Gastrocnemius medialis (tissue), 4 donors: Measurements from ENCODE around the gene GPR37. TPM values are rescaled to one million over a fixed set of nuclear protein-coding genes. Genes with fewer than 3 reads are reported as not detected.

ENCODE experiments used
- ATAC-seq, 2 donors: fragments of 150-250 bp; one replicate each; pipeline ENCODE4 v1.9.1; 2016
- DNase-seq, 2 donors: peaks; one replicate each; pipeline ENCODE4 v3.0.0-alpha.2; 2019
- H3K27ac ChIP-seq, 4 donors: fragments of 200-600 bp; sonication (generic); 1 replicate in 1 of 4; 2 replicates in 3 of 4; pipeline ENCODE4 v1.5.1; 2016 to 2018; ENCODE audit warnings: mild to moderate bottlenecking in 2 of 4, moderate library complexity in 1 of 4
- H3K27me3 ChIP-seq, 3 donors: fragments of 200-600 bp; sonication (generic) in 2 of 3; 1 replicate in 1 of 3; 2 replicates in 2 of 3; pipeline versions ENCODE4 v1.5.1 to v1.6.0; 2016 to 2019; ENCODE audit warnings: mild to moderate bottlenecking in 1 of 3, moderate library complexity in 1 of 3
- H3K36me3 ChIP-seq, 2 donors: fragments of 200-600 bp; sonication (generic) in 1 of 2; one replicate each; pipeline ENCODE4 v1.5.1; 2017 to 2018
- H3K4me1 ChIP-seq, 2 donors: fragments of 200-600 bp; sonication (generic) in 1 of 2; one replicate each; pipeline ENCODE4 v1.5.1; 2016 to 2017; ENCODE audit warnings: mild to moderate bottlenecking in 2 of 2
- H3K4me3 ChIP-seq, 4 donors: fragments of 200-600 bp; sonication (generic) in 3 of 4; 1 replicate in 1 of 4; 2 replicates in 3 of 4; pipeline ENCODE4 v1.5.1; 2016 to 2019; ENCODE audit warnings: mild to moderate bottlenecking in 2 of 4
- H3K9me3 ChIP-seq, 3 donors: fragments of 200-600 bp; sonication (generic) in 2 of 3; 1 replicate in 1 of 3; 2 replicates in 2 of 3; pipeline ENCODE4 v1.5.1; 2016 to 2019
- CTCF ChIP-seq, 5 experiments: fragments of 450-650 bp in 3 of 5; fragments of 200-600 bp in 2 of 5; sonication (generic) in 2 of 5; IDR thresholded peaks in 4 of 5; conservative IDR thresholded peaks in 1 of 5; 1 replicate in 4 of 5; 2 replicates in 1 of 5; pipeline ENCODE4 v1.5.1; 2016 to 2019; ENCODE audit warnings: antibody characterized with exemption in 5 of 5, mild to moderate bottlenecking in 3 of 5, moderate library complexity in 3 of 5
- POLR2A ChIP-seq, 2 donors: fragments of 450-650 bp; IDR thresholded peaks; one replicate each; pipeline ENCODE4 v1.6.1; 2017; ENCODE audit warnings: antibody characterized with exemption in 2 of 2, mild to moderate bottlenecking in 2 of 2, moderate library complexity in 2 of 2
- in situ Hi-C, 4 donors: fragments of 200-750 bp; cut with MboI; loops; one replicate each; pipeline versions ENCODE4 v1.15.0 to v1.8.0; 2017; ENCODE audit warnings: low sequenced_read_pairs in 4 of 4
- intact Hi-C: fragments of 100-400 bp; cut with DNase I; formaldehyde crosslinking; loops from one replicate; pipeline ENCODE4 v1.15.1; 2023; ENCODE audit warnings: low total_unique reads
- total RNA-seq, 4 donors: library from RNA; depleted of rRNA; stranded (reverse); fragments of >200 nt; gene quantifications; one replicate each; pipeline versions ENCODE4 v1.1.0 to v1.2.3, GENCODE V29; 2016

The GPR37 gene
- total RNA-seq, 4 donors from 2014 or later = 0.29 to 1.6 (median 0.71) TPM

GRCh38 chr7:124754576-124755268 lies 10.9 kb downstream of the GPR37 start:
- no peak for TF ChIP-seq CTCF (IDR thresholded peaks at IDR 0.05 in 4 of 5, conservative IDR thresholded peaks at IDR 0.05 in 1 of 5)
- no peak for TF ChIP-seq POLR2A (IDR thresholded peaks at IDR 0.05)
- Histone ChIP-seq H3K9me3 (no peaks in the 10 kb centered on the region), H3K27ac (no peak overlapping the region), H3K4me3 (no peak overlapping the region), H3K27me3 (no peaks in the 10 kb centered on the region), H3K36me3 (no peaks in the 10 kb centered on the region), H3K4me1 (no peaks in the 10 kb centered on the region)
- DNase-seq (no peak), ATAC-seq (no peak)
- intact Hi-C loops = no loop called here
- in situ Hi-C loops = no loop called here

- Histone ChIP-seq H3K27ac (no peak overlapping the region), H3K9me3 (no peaks in the 10 kb centered on the region), H3K27me3 (no peaks in the 10 kb centered on the region), H3K4me3 (no peak overlapping the region), H3K36me3 (no peaks in the 10 kb centered on the region), H3K4me1 (no peaks in the 10 kb centered on the region)
- in situ Hi-C loops (no loop called here), intact Hi-C loops (no loop called here)
- no peak for DNase-seq
- no peak for ATAC-seq
- TF ChIP-seq CTCF (IDR thresholded peaks at IDR 0.05 in 4 of 5, conservative IDR thresholded peaks at IDR 0.05 in 1 of 5) (no peak), POLR2A (IDR thresholded peaks at IDR 0.05) (no peak)
These were observed 13.3 kb downstream of the GPR37 start for GRCh38 chr7:124752310-124752709.

- Histone ChIP-seq H3K9me3 (no peaks in the 10 kb centered on the region), H3K36me3 (no peaks in the 10 kb centered on the region), H3K4me3 (no peak overlapping the region), H3K4me1 (no peaks in the 10 kb centered on the region), H3K27me3 (no peaks in the 10 kb centered on the region), H3K27ac (no peak overlapping the region)
- DNase-seq (no peak), ATAC-seq (no peak)
- intact Hi-C loops (no loop called here), in situ Hi-C loops (no loop called here)
- no peak for TF ChIP-seq POLR2A (IDR thresholded peaks at IDR 0.05)
- TF ChIP-seq CTCF (IDR thresholded peaks at IDR 0.05 in 4 of 5, conservative IDR thresholded peaks at IDR 0.05 in 1 of 5) = no peak
These were observed 14.6 kb downstream of the GPR37 start for GRCh38 chr7:124751027-124751426.

DNA sequence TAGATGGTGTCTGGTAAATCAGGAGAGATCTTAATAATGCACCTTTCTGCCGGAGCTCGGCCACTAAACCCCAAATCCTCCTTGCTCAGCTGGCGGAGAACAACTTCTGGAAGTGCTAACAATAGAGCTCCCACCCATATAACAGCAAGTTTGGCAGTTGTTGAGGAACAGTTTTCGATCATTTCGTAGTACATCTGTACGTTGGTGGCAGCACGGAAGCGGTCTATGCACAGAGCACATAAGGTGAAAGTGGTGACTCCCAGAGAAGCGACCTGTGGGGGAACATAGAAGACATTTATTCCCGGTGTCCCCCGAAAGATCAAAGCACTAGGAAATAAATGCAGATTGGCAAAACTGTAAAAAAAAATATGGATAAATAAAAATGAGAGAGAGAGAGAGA lies 18.5 kb downstream of the GPR37 start:
- Histone ChIP-seq H3K27me3 (no peaks in the 10 kb centered on the region), H3K9me3 (no peaks in the 10 kb centered on the region), H3K4me1 (no peaks in the 10 kb centered on the region), H3K27ac (no peak overlapping the region), H3K36me3 (no peaks in the 10 kb centered on the region), H3K4me3 (no peak overlapping the region)
- in situ Hi-C loops (no loop called here), intact Hi-C loops (no loop called here)
- TF ChIP-seq POLR2A (IDR thresholded peaks at IDR 0.05) (no peak), CTCF (IDR thresholded peaks at IDR 0.05 in 4 of 5, conservative IDR thresholded peaks at IDR 0.05 in 1 of 5) (no peak)
- DNase-seq (no peak), ATAC-seq (no peak)

GRCh38 chr7:124738639-124739038 lies 27.0 kb downstream of the GPR37 start:
- no peak overlapping the region for H3K4me3 ChIP-seq
- ATAC-seq (no peak), DNase-seq (no peak)
- no peaks in the 10 kb centered on the region for H3K27me3 ChIP-seq
- no peaks in the 10 kb centered on the region for H3K4me1 ChIP-seq
- TF ChIP-seq CTCF (IDR thresholded peaks at IDR 0.05 in 4 of 5, conservative IDR thresholded peaks at IDR 0.05 in 1 of 5) = no peak
- no peak for TF ChIP-seq POLR2A (IDR thresholded peaks at IDR 0.05)
- H3K27ac ChIP-seq = no peak overlapping the region
- intact Hi-C loops (no loop called here), in situ Hi-C loops (no loop called here)
- no peaks in the 10 kb centered on the region for H3K36me3 ChIP-seq
- no peaks in the 10 kb centered on the region for H3K9me3 ChIP-seq
